MM.1S (cell line): Measurements from ENCODE around the gene VPS45.

Source experiments
- DNase-seq: peaks from one replicate; pipeline ENCODE4 v3.0.0-alpha.2; 2015
- H2AFZ ChIP-seq: fragments of 300-600 bp; sonication (generic); 2 replicates; pipeline ENCODE4 v1.6.0; 2016; ENCODE audit warnings: antibody characterized with exemption, low read length
- H3F3A ChIP-seq: fragments of 300-600 bp; sonication (generic); 2 replicates; pipeline ENCODE4 v1.6.1; 2016; ENCODE audit warnings: mild to moderate bottlenecking, antibody characterized with exemption, low read length, moderate library complexity, mixed read lengths; ENCODE audit not compliant: insufficient read depth
- H3K27ac ChIP-seq: fragments of 300-600 bp; sonication (generic); 2 replicates; pipeline ENCODE4 v1.5.1; 2016; ENCODE audit warnings: mild to moderate bottlenecking, low read length
- H3K27me3 ChIP-seq: fragments of 300-600 bp; sonication (generic); replicated peaks from 2 replicates; pipeline ENCODE4 v1.6.0; 2016; ENCODE audit warnings: low read length; ENCODE audit not compliant: insufficient read depth
- H3K36me3 ChIP-seq: fragments of 300-600 bp; sonication (generic); replicated peaks from 2 replicates; pipeline ENCODE4 v1.6.1; 2016; ENCODE audit warnings: mild to moderate bottlenecking, low read length, mixed read lengths; ENCODE audit not compliant: insufficient read depth
- H3K4me1 ChIP-seq: fragments of 300-600 bp; sonication (generic); 2 replicates; pipeline ENCODE4 v1.6.1; 2016; ENCODE audit warnings: low read length, mixed read lengths
- H3K4me2 ChIP-seq: fragments of 300-600 bp; sonication (generic); 2 replicates; pipeline ENCODE4 v1.6.0; 2016; ENCODE audit warnings: low read depth, low read length
- H3K4me3 ChIP-seq: fragments of 300-600 bp; sonication (generic); 2 replicates; pipeline ENCODE4 v1.5.1; 2016; ENCODE audit warnings: low read length, mixed read lengths
- H3K79me2 ChIP-seq: fragments of 300-600 bp; sonication (generic); 2 replicates; pipeline ENCODE4 v1.6.1; 2016; ENCODE audit warnings: mixed run types, low read length, mixed read lengths
- H3K9ac ChIP-seq: fragments of 300-600 bp; sonication (generic); 2 replicates; pipeline ENCODE4 v1.6.1; 2016; ENCODE audit warnings: low read length, mixed read lengths
- H3K9me2 ChIP-seq: fragments of 300-600 bp; sonication (generic); replicated peaks from 2 replicates; pipeline ENCODE4 v1.6.1; 2016; ENCODE audit warnings: mild to moderate bottlenecking, low read length, mixed read lengths; ENCODE audit not compliant: insufficient read depth
- H3K9me3 ChIP-seq: fragments of 300-600 bp; sonication (generic); replicated peaks from 2 replicates; pipeline ENCODE4 v1.6.1; 2016; ENCODE audit warnings: mild to moderate bottlenecking, low read length, mixed read lengths; ENCODE audit not compliant: insufficient read depth
- H4K20me1 ChIP-seq: fragments of 300-600 bp; sonication (generic); 2 replicates; pipeline ENCODE4 v1.6.1; 2016; ENCODE audit warnings: mild to moderate bottlenecking, low read length, moderate library complexity, mixed read lengths; ENCODE audit not compliant: insufficient read depth
- EZH2 ChIP-seq: fragments of 300-600 bp; sonication (generic); optimal IDR thresholded peaks from 2 replicates; pipeline ENCODE3; 2017; ENCODE audit warnings: low read depth, mild to moderate bottlenecking, antibody characterized with exemption, low read length, mixed read lengths
- EZH2phosphoT487 ChIP-seq: fragments of 300-600 bp; sonication (generic); IDR thresholded peaks from 2 replicates; pipeline ENCODE4 v1.6.1; 2018; ENCODE audit warnings: antibody characterized with exemption, low read length
- TF ChIP-seq, protein P1 (sequence below): fragments of 300-600 bp; sonication (generic); IDR thresholded peaks from 2 replicates; pipeline ENCODE4 v1.5.1; 2016; ENCODE audit warnings: antibody characterized with exemption, low read length, mixed read lengths

VPS45 gene

GRCh38 chr1:150121236-150121862 lies 53.8 kb downstream of the VPS45 start:
- no peak overlapping the region for H3K27ac ChIP-seq
- H3K36me3 ChIP-seq, result no peaks in the 10 kb centered on the region
- no peak overlapping the region for H3K9ac ChIP-seq
- no peak overlapping the region for H3K4me3 ChIP-seq
- TF ChIP-seq EZH2phosphoT487, result no peak
- TF ChIP-seq EZH2, result no peak
- TF ChIP-seq, protein P1, sequence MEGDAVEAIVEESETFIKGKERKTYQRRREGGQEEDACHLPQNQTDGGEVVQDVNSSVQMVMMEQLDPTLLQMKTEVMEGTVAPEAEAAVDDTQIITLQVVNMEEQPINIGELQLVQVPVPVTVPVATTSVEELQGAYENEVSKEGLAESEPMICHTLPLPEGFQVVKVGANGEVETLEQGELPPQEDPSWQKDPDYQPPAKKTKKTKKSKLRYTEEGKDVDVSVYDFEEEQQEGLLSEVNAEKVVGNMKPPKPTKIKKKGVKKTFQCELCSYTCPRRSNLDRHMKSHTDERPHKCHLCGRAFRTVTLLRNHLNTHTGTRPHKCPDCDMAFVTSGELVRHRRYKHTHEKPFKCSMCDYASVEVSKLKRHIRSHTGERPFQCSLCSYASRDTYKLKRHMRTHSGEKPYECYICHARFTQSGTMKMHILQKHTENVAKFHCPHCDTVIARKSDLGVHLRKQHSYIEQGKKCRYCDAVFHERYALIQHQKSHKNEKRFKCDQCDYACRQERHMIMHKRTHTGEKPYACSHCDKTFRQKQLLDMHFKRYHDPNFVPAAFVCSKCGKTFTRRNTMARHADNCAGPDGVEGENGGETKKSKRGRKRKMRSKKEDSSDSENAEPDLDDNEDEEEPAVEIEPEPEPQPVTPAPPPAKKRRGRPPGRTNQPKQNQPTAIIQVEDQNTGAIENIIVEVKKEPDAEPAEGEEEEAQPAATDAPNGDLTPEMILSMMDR, result no peak
- H3K4me2 ChIP-seq, result no peak overlapping the region
- H3K79me2 ChIP-seq, result no peaks in the 10 kb centered on the region
- no peak overlapping the region for H2AFZ ChIP-seq
- DNase-seq, result no peak
- no peaks in the 10 kb centered on the region for H3K9me3 ChIP-seq
- H3K4me1 ChIP-seq, result no peaks in the 10 kb centered on the region
- H3F3A ChIP-seq, result no peaks in the 10 kb centered on the region
- no peaks in the 10 kb centered on the region for H3K27me3 ChIP-seq
- H4K20me1 ChIP-seq, result no peaks in the 10 kb centered on the region
- H3K9me2 ChIP-seq, result no peaks in the 10 kb centered on the region

DNA sequence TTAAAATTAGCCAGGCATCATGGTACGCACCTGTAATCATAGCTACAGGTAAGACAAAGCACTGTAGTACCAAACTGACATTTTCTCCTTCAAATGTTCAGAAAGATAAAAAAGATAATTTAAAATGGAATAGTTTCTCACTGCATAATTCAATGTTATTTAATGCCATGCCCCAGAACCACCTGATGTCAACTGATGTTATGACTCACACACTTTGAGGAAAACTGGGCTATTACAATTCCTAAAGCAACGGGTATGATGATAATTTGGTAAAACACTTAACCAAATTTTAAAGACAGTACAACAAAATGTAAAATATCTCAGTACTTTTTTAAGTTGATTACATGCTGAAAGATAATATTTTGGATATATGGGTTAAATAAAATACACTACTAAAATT lies 59.2 kb downstream of the VPS45 start:
- Histone ChIP-seq H3K9ac (no peak overlapping the region), H3K79me2 (no peaks in the 10 kb centered on the region), H3K9me3 (no peaks in the 10 kb centered on the region), H2AFZ (no peak overlapping the region), H3K4me2 (no peak overlapping the region), H3K27me3 (no peaks in the 10 kb centered on the region), H3K4me3 (no peak overlapping the region), H3K9me2 (no peaks in the 10 kb centered on the region), H3F3A (no peaks in the 10 kb centered on the region), H3K36me3 (no peaks in the 10 kb centered on the region), H3K4me1 (no peaks in the 10 kb centered on the region), H3K27ac (no peak overlapping the region), H4K20me1 (no peaks in the 10 kb centered on the region)
- no peak for DNase-seq
- TF ChIP-seq EZH2phosphoT487 (no peak), EZH2 (no peak)
- TF ChIP-seq, protein P1, result no peak

DNA sequence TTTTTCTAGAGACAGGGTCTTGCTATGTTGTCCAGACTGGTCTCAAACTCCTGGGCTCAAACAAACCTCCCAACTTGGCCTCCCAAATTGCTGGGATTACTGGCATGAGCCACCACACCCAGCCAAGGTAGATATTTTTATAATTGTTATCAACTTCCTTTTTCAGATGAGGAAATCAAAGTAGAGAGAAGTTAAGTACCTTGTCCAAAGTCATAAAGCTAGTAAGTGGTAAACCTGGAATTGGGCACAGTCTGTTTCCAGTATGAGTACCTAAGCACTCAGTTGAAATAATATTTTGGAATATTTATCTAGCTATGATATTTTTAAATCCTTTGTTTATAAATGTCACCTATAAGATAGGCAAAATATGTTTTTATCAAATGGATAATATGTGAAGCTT lies 59.9 kb downstream of the VPS45 start:
- Histone ChIP-seq H3K9me3 (no peaks in the 10 kb centered on the region), H3K4me2 (no peak overlapping the region), H3K27me3 (no peaks in the 10 kb centered on the region), H3K4me1 (no peaks in the 10 kb centered on the region), H4K20me1 (no peaks in the 10 kb centered on the region), H2AFZ (no peak overlapping the region), H3K9me2 (no peaks in the 10 kb centered on the region), H3K36me3 (no peaks in the 10 kb centered on the region), H3K4me3 (no peak overlapping the region), H3K9ac (no peak overlapping the region), H3F3A (no peaks in the 10 kb centered on the region), H3K27ac (no peak overlapping the region), H3K79me2 (no peaks in the 10 kb centered on the region)
- DNase-seq, result no peak
- TF ChIP-seq EZH2phosphoT487, result no peak
- TF ChIP-seq EZH2, result no peak
- TF ChIP-seq, protein P1, result no peak
